Measurements from ENCODE around the gene GLYATL3.

GLYATL3 gene

DNA sequence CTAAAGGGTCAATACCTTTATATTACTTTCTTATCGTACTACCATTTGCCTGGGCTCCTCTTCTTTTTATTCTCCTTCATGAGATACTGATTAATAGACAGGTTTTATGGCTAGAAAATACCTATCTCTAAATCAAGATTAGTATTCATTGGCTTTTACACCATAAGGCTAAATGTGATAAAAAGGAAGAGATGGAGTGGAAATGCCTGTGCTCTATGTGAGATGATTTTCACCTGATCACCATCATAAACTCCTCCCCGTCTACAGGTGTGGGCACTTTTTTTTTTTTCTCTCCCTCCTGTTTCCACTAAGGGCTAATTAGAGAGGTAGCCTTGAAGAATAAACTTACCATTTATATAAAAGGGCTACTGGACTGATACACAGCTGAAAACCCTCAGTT lies at the start of gene GLYATL3:
TSS of gene GLYATL3 (plus strand) at position 301 of the 400 bp plus-strand sequence. CDS start 12,068 bp downstream, outside the sequence.
- Histone ChIP-seq H2AFZ (ENCODE audit: low read length) (no peak within 1 kb of the TSS), H3K79me2 (ENCODE audit: insufficient read depth, low read length) (no peaks in the 10 kb centered on the region), H3K9me2 (replicated peaks; ENCODE audit: low read depth, low read length) (no peaks in the 10 kb centered on the region), H3K27me3 (ENCODE audit: insufficient read depth, low read length, poor library complexity, severe bottlenecking) (no peaks in the 10 kb centered on the region), H3K4me3 (ENCODE audit: low read length, poor library complexity, severe bottlenecking) (peak within 1 kb of the TSS; percentile 36), H3K9me3 (ENCODE audit: insufficient read depth, low read depth, low read length) (no peaks in the 10 kb centered on the region), H3F3A (ENCODE audit: low read depth) (no peaks in the 10 kb centered on the region), H3K4me2 (ENCODE audit: low read depth, low read length, poor library complexity, severe bottlenecking) (peak within 1 kb of the TSS; percentile 56), H3K9ac (ENCODE audit: low read depth, low read length, poor library complexity, severe bottlenecking) (no peak within 1 kb of the TSS), H4K20me1 (ENCODE audit: insufficient read depth, low read length, poor library complexity, severe bottlenecking) (no peaks in the 10 kb centered on the region), H3K4me1 (ENCODE audit: insufficient read depth, low read length, poor library complexity, severe bottlenecking) (peaks cover 9% of the 10 kb centered on the region), H3K36me3 (ENCODE audit: insufficient read depth, low read length) (no peaks in the 10 kb centered on the region)
- TF ChIP-seq EZH2phosphoT487 (IDR thresholded peaks at IDR 0.05; ENCODE audit: borderline replicate concordance) = no peak
- TF ChIP-seq, protein P1, sequence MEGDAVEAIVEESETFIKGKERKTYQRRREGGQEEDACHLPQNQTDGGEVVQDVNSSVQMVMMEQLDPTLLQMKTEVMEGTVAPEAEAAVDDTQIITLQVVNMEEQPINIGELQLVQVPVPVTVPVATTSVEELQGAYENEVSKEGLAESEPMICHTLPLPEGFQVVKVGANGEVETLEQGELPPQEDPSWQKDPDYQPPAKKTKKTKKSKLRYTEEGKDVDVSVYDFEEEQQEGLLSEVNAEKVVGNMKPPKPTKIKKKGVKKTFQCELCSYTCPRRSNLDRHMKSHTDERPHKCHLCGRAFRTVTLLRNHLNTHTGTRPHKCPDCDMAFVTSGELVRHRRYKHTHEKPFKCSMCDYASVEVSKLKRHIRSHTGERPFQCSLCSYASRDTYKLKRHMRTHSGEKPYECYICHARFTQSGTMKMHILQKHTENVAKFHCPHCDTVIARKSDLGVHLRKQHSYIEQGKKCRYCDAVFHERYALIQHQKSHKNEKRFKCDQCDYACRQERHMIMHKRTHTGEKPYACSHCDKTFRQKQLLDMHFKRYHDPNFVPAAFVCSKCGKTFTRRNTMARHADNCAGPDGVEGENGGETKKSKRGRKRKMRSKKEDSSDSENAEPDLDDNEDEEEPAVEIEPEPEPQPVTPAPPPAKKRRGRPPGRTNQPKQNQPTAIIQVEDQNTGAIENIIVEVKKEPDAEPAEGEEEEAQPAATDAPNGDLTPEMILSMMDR (conservative IDR thresholded peaks at IDR 0.05; ENCODE audit: low read length) = no peak

DNA sequence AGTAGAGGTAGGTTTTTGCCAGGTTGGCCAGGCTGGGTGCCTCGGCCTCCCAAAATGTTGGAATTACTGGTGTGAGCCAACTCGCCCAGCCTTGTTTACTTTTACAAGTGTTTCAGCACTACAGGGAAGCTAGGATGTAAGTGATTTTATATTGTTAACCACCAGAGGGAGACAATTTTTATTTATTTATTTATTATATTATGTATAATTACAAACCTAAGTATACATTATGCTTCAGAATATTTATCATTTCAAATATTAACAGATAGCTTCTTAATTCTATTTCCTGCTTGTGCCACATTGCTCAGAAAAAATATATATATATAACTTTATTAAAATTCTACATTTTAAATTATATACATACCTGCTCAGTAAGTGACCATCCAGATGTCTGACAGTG lies 46.5 kb upstream of the GLYATL3 start:
- no peak overlapping the region for H3K4me3 ChIP-seq (ENCODE audit: low read length, poor library complexity, severe bottlenecking)
- H3K4me1 ChIP-seq (ENCODE audit: insufficient read depth, low read length, poor library complexity, severe bottlenecking) = peaks cover 9% of the 10 kb centered on the region
- no peak overlapping the region for H3K9ac ChIP-seq (ENCODE audit: low read depth, low read length, poor library complexity, severe bottlenecking)
- no peak overlapping the region for H3K4me2 ChIP-seq (ENCODE audit: low read depth, low read length, poor library complexity, severe bottlenecking)
- H3K27me3 ChIP-seq (ENCODE audit: insufficient read depth, low read length, poor library complexity, severe bottlenecking) = no peaks in the 10 kb centered on the region
- no peak overlapping the region for H2AFZ ChIP-seq (ENCODE audit: low read length)
- H3K9me2 ChIP-seq (replicated peaks; ENCODE audit: low read depth, low read length) = no peaks in the 10 kb centered on the region
- H3F3A ChIP-seq (ENCODE audit: low read depth) = no peaks in the 10 kb centered on the region
- no peaks in the 10 kb centered on the region for H3K79me2 ChIP-seq (ENCODE audit: insufficient read depth, low read length)
- peaks cover 9% of the 10 kb centered on the region; the same call in 1 of the 2 replicates for H3K36me3 ChIP-seq (ENCODE audit: insufficient read depth, low read length)
- H3K9me3 ChIP-seq (ENCODE audit: insufficient read depth, low read depth, low read length) = no peaks in the 10 kb centered on the region
- H4K20me1 ChIP-seq (ENCODE audit: insufficient read depth, low read length, poor library complexity, severe bottlenecking) = no peaks in the 10 kb centered on the region
- TF ChIP-seq EZH2phosphoT487 (IDR thresholded peaks at IDR 0.05; ENCODE audit: borderline replicate concordance) = no peak
- TF ChIP-seq, protein P1 (conservative IDR thresholded peaks at IDR 0.05; ENCODE audit: low read length) = peak; percentile 36; the same call in 1 of the 2 replicates

- Histone ChIP-seq H3K4me2 (ENCODE audit: low read depth, low read length, poor library complexity, severe bottlenecking) (peak overlapping the region; percentile 17), H3K9me2 (replicated peaks; ENCODE audit: low read depth, low read length) (no peaks in the 10 kb centered on the region), H3K9me3 (ENCODE audit: insufficient read depth, low read depth, low read length) (no peaks in the 10 kb centered on the region), H3K9ac (ENCODE audit: low read depth, low read length, poor library complexity, severe bottlenecking) (no peak overlapping the region), H3K4me1 (ENCODE audit: insufficient read depth, low read length, poor library complexity, severe bottlenecking) (peaks cover 19% of the 10 kb centered on the region), H3K36me3 (ENCODE audit: insufficient read depth, low read length) (no peaks in the 10 kb centered on the region; the same call in 1 of the 2 replicates), H4K20me1 (ENCODE audit: insufficient read depth, low read length, poor library complexity, severe bottlenecking) (no peaks in the 10 kb centered on the region), H3K79me2 (ENCODE audit: insufficient read depth, low read length) (no peaks in the 10 kb centered on the region), H2AFZ (ENCODE audit: low read length) (no peak overlapping the region), H3K27me3 (ENCODE audit: insufficient read depth, low read length, poor library complexity, severe bottlenecking) (no peaks in the 10 kb centered on the region), H3K4me3 (ENCODE audit: low read length, poor library complexity, severe bottlenecking) (peak overlapping the region; percentile 12), H3F3A (ENCODE audit: low read depth) (no peaks in the 10 kb centered on the region)
- no peak for TF ChIP-seq EZH2phosphoT487 (IDR thresholded peaks at IDR 0.05; ENCODE audit: borderline replicate concordance)
- TF ChIP-seq, protein P1 (conservative IDR thresholded peaks at IDR 0.05; ENCODE audit: low read length) = no peak
These were observed 44.7 kb upstream of the GLYATL3 start for GRCh38 chr6:49454787-49455709.
